Neural cell (in vitro differentiated cells): ENCODE measurements around the gene MIEF1. TPM values are rescaled to one million over a fixed set of nuclear protein-coding genes. Genes with fewer than 3 reads are reported as not detected.

ENCODE experiments used
- H2AFZ ChIP-seq: fragments of 200-600, 300-800 bp; sonication (generic), shearing (Covaris generic); 2 replicates; pipeline ENCODE4 v1.6.0; 2014; ENCODE audit warnings: low read depth, mild to moderate bottlenecking, antibody characterized with exemption, low read length, moderate library complexity
- H3F3A ChIP-seq: fragments of 200-600 bp; shearing (Covaris generic); 2 replicates; pipeline ENCODE4 v1.6.1; 2016; ENCODE audit warnings: mild to moderate bottlenecking, moderate library complexity, mixed read lengths, antibody characterized with exemption, low read length; ENCODE audit not compliant: insufficient read depth, poor library complexity, severe bottlenecking
- H3K27ac ChIP-seq: fragments of 200-600, 300-800 bp; sonication (generic), shearing (Covaris generic); 2 replicates; pipeline ENCODE4 v1.5.1; 2014; ENCODE audit warnings: mild to moderate bottlenecking, low read length, moderate library complexity
- H3K27me3 ChIP-seq: fragments of 300-800, 200-600 bp; sonication (generic), shearing (Covaris generic); 2 replicates; pipeline ENCODE4 v1.6.0; 2014; ENCODE audit warnings: mild to moderate bottlenecking, low read depth, low read length, moderate library complexity; ENCODE audit not compliant: insufficient read depth
- H3K36me3 ChIP-seq: fragments of 300-800, 200-600 bp; sonication (generic), shearing (Covaris generic); 2 replicates; pipeline ENCODE4 v1.5.1; 2014; ENCODE audit warnings: mild to moderate bottlenecking, antibody characterized with exemption, low read length, moderate library complexity; ENCODE audit not compliant: insufficient read depth
- H3K4me2 ChIP-seq: fragments of 300-800, 200-600 bp; sonication (generic), shearing (Covaris generic); 2 replicates; pipeline ENCODE4 v1.6.0; 2014; ENCODE audit warnings: mild to moderate bottlenecking, low read length
- H3K4me3 ChIP-seq: fragments of 300-800, 200-600 bp; sonication (generic), shearing (Covaris generic); 2 replicates; pipeline ENCODE4 v1.5.1; 2014; ENCODE audit warnings: mild to moderate bottlenecking, low read length, moderate library complexity
- H3K79me2 ChIP-seq: fragments of 200-600 bp; shearing (Covaris generic); replicated peaks from 2 replicates; pipeline ENCODE4 v1.6.0; 2014; ENCODE audit warnings: mild to moderate bottlenecking, low read length, moderate library complexity; ENCODE audit not compliant: insufficient read depth
- H3K9ac ChIP-seq: fragments of 300-800, 200-600 bp; sonication (generic), shearing (Covaris generic); 2 replicates; pipeline ENCODE4 v1.6.1; 2016; ENCODE audit warnings: mild to moderate bottlenecking, low read length, mixed read lengths
- H3K9me2 ChIP-seq: fragments of 200-600 bp; shearing (Covaris generic); 2 replicates; pipeline ENCODE4 v1.6.1; 2016; ENCODE audit warnings: mild to moderate bottlenecking, low read length, mixed read lengths; ENCODE audit not compliant: insufficient read depth
- H3K9me3 ChIP-seq: fragments of 200-600, 300-800 bp; sonication (generic), shearing (Covaris generic); 2 replicates; pipeline ENCODE4 v1.6.1; 2016; ENCODE audit warnings: mild to moderate bottlenecking, mixed run types, low read length, moderate library complexity, mixed read lengths
- H4K20me1 ChIP-seq: fragments of 200-600 bp; shearing (Covaris generic); 2 replicates; pipeline ENCODE4 v1.6.1; 2016; ENCODE audit warnings: mild to moderate bottlenecking, mixed run types; ENCODE audit not compliant: insufficient read depth
- EP300 ChIP-seq: fragments of 450-650 bp; conservative IDR thresholded peaks from 2 replicates; pipeline ENCODE4 v1.6.1; 2014; ENCODE audit warnings: antibody characterized with exemption, mild to moderate bottlenecking, moderate library complexity; ENCODE audit not compliant: poor library complexity, severe bottlenecking
- EZH2 ChIP-seq: fragments of 200-600, 300-800 bp; shearing (Covaris generic), sonication (generic); IDR thresholded peaks from 2 replicates; pipeline ENCODE4 v1.6.1; 2014; ENCODE audit warnings: antibody characterized with exemption, low read length, borderline replicate concordance, mild to moderate bottlenecking; ENCODE audit not compliant: insufficient read depth, poor library complexity, severe bottlenecking
- MXI1 ChIP-seq: fragments of 450-650 bp; conservative IDR thresholded peaks from 2 replicates; pipeline ENCODE4 v1.6.1; 2014; ENCODE audit warnings: antibody characterized with exemption, mild to moderate bottlenecking; ENCODE audit not compliant: poor library complexity, severe bottlenecking
- RAD21 ChIP-seq: fragments of 450-650 bp; conservative IDR thresholded peaks from 2 replicates; pipeline ENCODE4 v1.6.1; 2014; ENCODE audit warnings: antibody characterized with exemption, mild to moderate bottlenecking, moderate library complexity
- SMC3 ChIP-seq: fragments of 450-650 bp; conservative IDR thresholded peaks from 2 replicates; pipeline ENCODE4 v1.6.1; 2014; ENCODE audit warnings: antibody characterized with exemption, mild to moderate bottlenecking, moderate library complexity; ENCODE audit not compliant: poor library complexity
- TAF1 ChIP-seq: IDR thresholded peaks from 2 replicates; pipeline ENCODE4 v1.6.1; 2012; ENCODE audit warnings: low read depth
- polyA plus RNA-seq: library from polyadenylated mRNA; depleted of rRNA; stranded (reverse); fragments of >200 nt; gene quantifications from 2 replicates; pipeline ENCODE4 v1.2.3, GENCODE V29; 2014
- TF ChIP-seq, protein P1 (sequence below): IDR thresholded peaks from 2 replicates; pipeline ENCODE4 v1.6.1; 2012; ENCODE audit warnings: borderline replicate concordance
- TF ChIP-seq, protein P2 (sequence below): fragments of 450-650 bp; IDR thresholded peaks from 2 replicates; pipeline ENCODE4 v1.5.1; 2014; ENCODE audit warnings: antibody characterized with exemption, mild to moderate bottlenecking, moderate library complexity; ENCODE audit not compliant: poor library complexity, severe bottlenecking

Gene MIEF1
- polyA plus RNA-seq, 1 donor from 2014 or later: 19.8 TPM

DNA sequence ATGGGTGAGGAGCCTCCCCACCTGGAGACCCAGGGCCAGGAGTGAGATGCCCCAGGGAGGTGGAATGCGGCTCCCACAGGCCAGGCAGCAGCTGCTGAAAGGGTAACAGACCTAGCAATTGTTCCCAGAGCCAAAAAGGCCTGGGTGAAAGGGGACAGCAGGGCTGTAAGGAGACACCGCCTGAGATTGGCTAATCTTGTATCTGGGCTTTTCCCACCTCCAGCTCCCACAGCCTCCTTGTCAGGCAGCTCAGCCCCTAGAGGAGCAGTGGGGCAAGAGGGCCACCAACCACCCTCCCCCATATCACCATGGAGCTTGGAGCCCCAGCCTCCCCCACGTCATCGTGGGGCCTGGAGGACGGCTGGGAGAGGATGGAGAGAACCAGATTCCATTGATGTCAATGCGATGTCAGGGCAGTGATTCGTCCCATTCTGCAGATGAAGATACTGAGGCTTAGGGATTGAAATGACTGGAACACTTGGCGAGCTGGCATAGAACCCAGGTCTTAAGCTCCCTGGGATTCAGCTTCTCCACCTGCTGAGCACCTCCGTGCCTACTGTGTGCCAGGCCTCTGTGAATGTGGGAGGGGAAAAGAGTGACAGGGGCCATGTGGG lies 48.2 kb upstream of the MIEF1 start:
- Histone ChIP-seq H3F3A (no peaks in the 10 kb centered on the region), H2AFZ (no peak overlapping the region), H3K9ac (no peak overlapping the region), H3K79me2 (peaks cover 11% of the 10 kb centered on the region), H3K27me3 (no peaks in the 10 kb centered on the region), H3K4me3 (no peak overlapping the region), H3K9me2 (no peaks in the 10 kb centered on the region), H3K27ac (no peak overlapping the region), H3K9me3 (no peaks in the 10 kb centered on the region), H3K36me3 (no peaks in the 10 kb centered on the region), H3K4me2 (no peak overlapping the region), H4K20me1 (no peaks in the 10 kb centered on the region)
- TF ChIP-seq TAF1: no peak
- no peak for TF ChIP-seq MXI1
- TF ChIP-seq, protein P1, sequence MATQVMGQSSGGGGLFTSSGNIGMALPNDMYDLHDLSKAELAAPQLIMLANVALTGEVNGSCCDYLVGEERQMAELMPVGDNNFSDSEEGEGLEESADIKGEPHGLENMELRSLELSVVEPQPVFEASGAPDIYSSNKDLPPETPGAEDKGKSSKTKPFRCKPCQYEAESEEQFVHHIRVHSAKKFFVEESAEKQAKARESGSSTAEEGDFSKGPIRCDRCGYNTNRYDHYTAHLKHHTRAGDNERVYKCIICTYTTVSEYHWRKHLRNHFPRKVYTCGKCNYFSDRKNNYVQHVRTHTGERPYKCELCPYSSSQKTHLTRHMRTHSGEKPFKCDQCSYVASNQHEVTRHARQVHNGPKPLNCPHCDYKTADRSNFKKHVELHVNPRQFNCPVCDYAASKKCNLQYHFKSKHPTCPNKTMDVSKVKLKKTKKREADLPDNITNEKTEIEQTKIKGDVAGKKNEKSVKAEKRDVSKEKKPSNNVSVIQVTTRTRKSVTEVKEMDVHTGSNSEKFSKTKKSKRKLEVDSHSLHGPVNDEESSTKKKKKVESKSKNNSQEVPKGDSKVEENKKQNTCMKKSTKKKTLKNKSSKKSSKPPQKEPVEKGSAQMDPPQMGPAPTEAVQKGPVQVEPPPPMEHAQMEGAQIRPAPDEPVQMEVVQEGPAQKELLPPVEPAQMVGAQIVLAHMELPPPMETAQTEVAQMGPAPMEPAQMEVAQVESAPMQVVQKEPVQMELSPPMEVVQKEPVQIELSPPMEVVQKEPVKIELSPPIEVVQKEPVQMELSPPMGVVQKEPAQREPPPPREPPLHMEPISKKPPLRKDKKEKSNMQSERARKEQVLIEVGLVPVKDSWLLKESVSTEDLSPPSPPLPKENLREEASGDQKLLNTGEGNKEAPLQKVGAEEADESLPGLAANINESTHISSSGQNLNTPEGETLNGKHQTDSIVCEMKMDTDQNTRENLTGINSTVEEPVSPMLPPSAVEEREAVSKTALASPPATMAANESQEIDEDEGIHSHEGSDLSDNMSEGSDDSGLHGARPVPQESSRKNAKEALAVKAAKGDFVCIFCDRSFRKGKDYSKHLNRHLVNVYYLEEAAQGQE: no peak
- TF ChIP-seq, protein P2, sequence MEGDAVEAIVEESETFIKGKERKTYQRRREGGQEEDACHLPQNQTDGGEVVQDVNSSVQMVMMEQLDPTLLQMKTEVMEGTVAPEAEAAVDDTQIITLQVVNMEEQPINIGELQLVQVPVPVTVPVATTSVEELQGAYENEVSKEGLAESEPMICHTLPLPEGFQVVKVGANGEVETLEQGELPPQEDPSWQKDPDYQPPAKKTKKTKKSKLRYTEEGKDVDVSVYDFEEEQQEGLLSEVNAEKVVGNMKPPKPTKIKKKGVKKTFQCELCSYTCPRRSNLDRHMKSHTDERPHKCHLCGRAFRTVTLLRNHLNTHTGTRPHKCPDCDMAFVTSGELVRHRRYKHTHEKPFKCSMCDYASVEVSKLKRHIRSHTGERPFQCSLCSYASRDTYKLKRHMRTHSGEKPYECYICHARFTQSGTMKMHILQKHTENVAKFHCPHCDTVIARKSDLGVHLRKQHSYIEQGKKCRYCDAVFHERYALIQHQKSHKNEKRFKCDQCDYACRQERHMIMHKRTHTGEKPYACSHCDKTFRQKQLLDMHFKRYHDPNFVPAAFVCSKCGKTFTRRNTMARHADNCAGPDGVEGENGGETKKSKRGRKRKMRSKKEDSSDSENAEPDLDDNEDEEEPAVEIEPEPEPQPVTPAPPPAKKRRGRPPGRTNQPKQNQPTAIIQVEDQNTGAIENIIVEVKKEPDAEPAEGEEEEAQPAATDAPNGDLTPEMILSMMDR: no peak
- TF ChIP-seq EZH2: no peak
- TF ChIP-seq SMC3: no peak
- no peak for TF ChIP-seq EP300
- TF ChIP-seq RAD21: no peak

DNA sequence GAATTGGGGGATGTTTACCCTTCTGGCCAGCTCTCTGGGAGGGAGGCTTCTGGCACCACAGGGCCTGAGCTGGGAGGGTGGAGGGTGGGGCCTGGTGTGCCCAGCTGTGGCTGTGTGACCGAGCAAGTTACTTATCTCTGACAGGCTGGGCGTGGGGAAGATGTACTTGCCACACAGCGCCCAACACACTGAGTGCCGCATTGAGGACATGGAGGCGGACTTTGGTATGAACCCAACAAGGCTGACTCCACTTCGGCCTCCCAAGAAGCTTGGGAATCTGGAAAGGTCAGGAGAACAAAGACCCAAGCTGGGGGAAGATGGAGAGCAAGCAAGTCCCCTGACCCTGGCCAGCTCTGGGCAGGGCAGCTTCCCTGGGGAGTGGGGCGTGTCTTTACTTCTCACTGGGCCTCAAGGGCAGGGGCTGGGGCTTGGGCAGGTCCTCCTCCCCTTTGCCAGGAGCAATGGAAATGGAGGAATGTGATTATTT lies 47.7 kb upstream of the MIEF1 start:
- H3F3A ChIP-seq: no peaks in the 10 kb centered on the region
- no peak overlapping the region for H3K4me2 ChIP-seq

More for the DNA sequence above, 47.7 kb upstream of the MIEF1 start:
- no peak for TF ChIP-seq EP300
- H2AFZ ChIP-seq: no peak overlapping the region
- H3K36me3 ChIP-seq: no peaks in the 10 kb centered on the region
- no peaks in the 10 kb centered on the region for H3K9me3 ChIP-seq
- H3K9me2 ChIP-seq: no peaks in the 10 kb centered on the region
- H4K20me1 ChIP-seq: no peaks in the 10 kb centered on the region
- no peak overlapping the region for H3K4me3 ChIP-seq
- no peaks in the 10 kb centered on the region for H3K27me3 ChIP-seq
- H3K79me2 ChIP-seq: peaks cover 16% of the 10 kb centered on the region
- no peak overlapping the region for H3K9ac ChIP-seq
- no peak overlapping the region for H3K27ac ChIP-seq
